IPS DF 6.9 (cell line): ENCODE data around the gene COX4I2.

Source experiments
- DNase-seq: peaks from one replicate; pipeline ENCODE4 v3.0.0-alpha.2; 2013; ENCODE audit warnings: low read depth, low spot score
- H3K27ac ChIP-seq: one replicate; pipeline ENCODE4 v1.5.1; 2013; ENCODE audit warnings: low read length, control low read depth
- H3K27me3 ChIP-seq: 2 replicates; pipeline ENCODE4 v1.6.1; 2013; ENCODE audit warnings: mild to moderate bottlenecking, low read length; ENCODE audit not compliant: control insufficient read depth, insufficient read depth
- H3K36me3 ChIP-seq: 2 replicates; pipeline ENCODE4 v1.6.1; 2013; ENCODE audit warnings: low read length; ENCODE audit not compliant: control insufficient read depth, insufficient read depth
- H3K4me1 ChIP-seq: 2 replicates; pipeline ENCODE4 v1.6.1; 2013; ENCODE audit warnings: low read length; ENCODE audit not compliant: control insufficient read depth, insufficient read depth
- H3K4me3 ChIP-seq: 2 replicates; pipeline ENCODE4 v1.5.1; 2013; ENCODE audit warnings: mild to moderate bottlenecking, low read length
- H3K9me3 ChIP-seq: 2 replicates; pipeline ENCODE4 v1.6.1; 2013; ENCODE audit warnings: low read length, inconsistent platforms; ENCODE audit not compliant: control insufficient read depth, insufficient read depth
- WGBS: extraction: QIAGEN DNeasy Blood & Tissue Kit; methylation state at CpG from one replicate; pipeline ENCODE4 v1.1.7; 2013; ENCODE audit warnings: mixed read lengths, missing lambda C conversion rate; ENCODE audit not compliant: insufficient read length, insufficient coverage; 5-methylcytosine and 5-hydroxymethylcytosine counted together

Gene COX4I2

DNA sequence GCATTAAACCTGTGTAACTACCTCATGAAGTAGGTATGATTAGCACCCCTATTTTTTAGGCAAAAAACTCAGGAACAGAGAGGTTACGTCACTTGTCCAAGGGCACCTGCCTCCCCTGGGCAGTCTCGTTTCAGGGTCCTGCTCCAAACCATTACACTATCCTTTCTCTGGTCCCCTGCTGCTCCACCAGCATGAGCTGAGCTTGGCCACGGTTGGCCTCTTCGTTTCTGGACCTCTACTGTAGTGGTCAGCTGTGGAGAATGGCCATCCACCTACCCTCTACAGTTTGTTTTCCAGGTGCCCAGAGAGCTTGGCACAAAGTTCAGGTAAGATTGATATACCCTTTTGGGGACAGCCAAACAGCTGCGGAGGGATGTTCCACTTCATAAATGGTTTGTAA, 16.8 kb downstream of the COX4I2 start:
- Histone ChIP-seq H3K4me1 (no peaks in the 10 kb centered on the region), H3K27me3 (no peaks in the 10 kb centered on the region), H3K27ac (no peak overlapping the region), H3K36me3 (no peaks in the 10 kb centered on the region), H3K4me3 (no peak overlapping the region), H3K9me3 (no peaks in the 10 kb centered on the region)
- DNase-seq: no peak
- WGBS: no CpG with 5 or more reads among the region's 5 CpGs

DNA sequence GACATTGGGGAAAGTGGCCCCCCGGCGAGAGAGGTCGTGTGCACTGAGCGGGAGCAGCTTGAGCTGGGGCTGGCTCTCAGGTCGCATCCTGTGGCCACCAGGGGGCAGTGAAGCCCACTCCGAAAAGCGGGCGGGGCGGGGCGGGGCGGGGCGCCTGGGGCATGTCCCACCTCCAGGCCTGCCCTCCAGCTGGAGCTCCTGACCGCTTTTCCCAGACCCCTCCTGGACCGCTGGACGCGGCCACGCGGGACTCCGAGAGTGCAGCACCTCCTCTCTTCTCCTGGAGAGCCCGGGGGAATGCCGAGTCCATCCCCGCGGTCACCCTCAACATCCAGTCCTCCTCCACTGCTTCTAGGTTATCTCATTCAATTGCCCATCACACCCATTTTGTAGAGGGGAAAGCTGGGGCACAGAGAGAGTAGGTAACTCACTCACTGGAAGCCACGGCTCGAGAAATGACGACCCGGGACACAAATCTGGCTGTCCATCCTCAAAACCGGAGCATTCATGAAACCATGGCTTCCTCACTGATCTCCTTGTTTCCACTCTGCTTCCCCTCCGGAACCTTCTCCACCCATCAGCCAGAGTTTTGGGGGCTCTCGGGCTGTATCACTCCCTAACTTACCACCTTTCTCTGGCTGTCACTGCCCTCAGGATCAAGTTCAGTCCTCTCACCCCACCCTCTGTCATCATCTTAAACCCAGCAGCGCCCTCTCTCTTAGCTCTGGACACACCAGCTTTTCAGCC, 24.1 kb downstream of the COX4I2 start:
- H3K4me3 ChIP-seq: peak overlapping the region; percentile 36; the same call in 1 of the 2 replicates
- WGBS: no CpG with 5 or more reads among the region's 31 CpGs
- H3K4me1 ChIP-seq: no peaks in the 10 kb centered on the region
- peak; percentile 33 for DNase-seq
- H3K36me3 ChIP-seq: 0 out of 2 replicates have a peak, but pooled peaks cover 2% of the 10 kb centered on the region
- H3K27me3 ChIP-seq: no peaks in the 10 kb centered on the region
- H3K9me3 ChIP-seq: no peaks in the 10 kb centered on the region
- H3K27ac ChIP-seq: no peak overlapping the region

DNA sequence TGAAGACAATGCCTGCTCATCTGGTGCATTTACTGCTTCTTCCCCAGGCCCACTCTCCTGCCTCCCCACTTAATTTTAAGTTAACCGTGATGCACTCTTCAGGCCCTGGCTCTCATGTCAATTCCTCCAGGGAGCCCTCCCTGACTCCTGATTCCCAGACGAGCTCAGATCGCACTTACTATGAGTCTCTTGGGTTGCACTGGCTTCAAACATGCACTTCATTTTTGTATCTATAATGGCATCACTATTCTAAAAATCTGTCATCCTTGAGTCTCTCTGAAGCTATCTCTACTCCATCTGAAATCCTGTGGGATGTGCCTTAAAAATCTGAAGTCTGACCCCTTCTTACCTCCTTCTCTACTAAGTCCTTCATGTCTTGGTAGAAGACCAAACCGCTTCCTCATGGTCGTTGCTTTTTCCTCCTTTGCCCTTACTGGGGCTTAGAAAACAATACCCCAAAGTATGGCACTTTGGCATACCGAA, 24.7 kb downstream of the COX4I2 start:
- Histone ChIP-seq H3K36me3 (0 out of 2 replicates have a peak, but pooled peaks cover 2% of the 10 kb centered on the region), H3K4me1 (no peaks in the 10 kb centered on the region), H3K9me3 (no peaks in the 10 kb centered on the region), H3K27ac (no peak overlapping the region), H3K4me3 (no peak overlapping the region), H3K27me3 (no peaks in the 10 kb centered on the region)
- no CpG with 5 or more reads among the region's 6 CpGs for WGBS
- DNase-seq: no peak

DNA sequence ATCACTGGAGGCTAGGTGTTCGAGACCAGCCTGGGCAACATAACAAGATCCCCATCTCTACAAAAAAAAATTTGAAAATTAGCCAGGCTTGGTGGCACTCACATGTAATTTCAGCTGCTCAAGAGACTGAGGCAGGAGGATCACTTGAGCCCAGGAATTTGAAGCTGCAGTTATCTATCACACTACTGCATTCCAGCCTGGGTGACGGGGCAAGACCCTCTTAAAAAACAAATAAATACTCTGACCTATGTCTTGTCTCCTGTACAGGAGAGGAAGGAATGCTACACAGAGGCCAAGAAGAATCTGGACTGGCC, 25.8 kb downstream of the COX4I2 start:
- no peaks in the 10 kb centered on the region for H3K27me3 ChIP-seq
- H3K9me3 ChIP-seq: no peaks in the 10 kb centered on the region
- 0 out of 2 replicates have a peak, but pooled peaks cover 2% of the 10 kb centered on the region for H3K36me3 ChIP-seq
- H3K4me1 ChIP-seq: no peaks in the 10 kb centered on the region
- no peak overlapping the region for H3K27ac ChIP-seq
- no peak for DNase-seq
- no CpG with 5 or more reads among the region's 2 CpGs for WGBS
- no peak overlapping the region for H3K4me3 ChIP-seq

DNA sequence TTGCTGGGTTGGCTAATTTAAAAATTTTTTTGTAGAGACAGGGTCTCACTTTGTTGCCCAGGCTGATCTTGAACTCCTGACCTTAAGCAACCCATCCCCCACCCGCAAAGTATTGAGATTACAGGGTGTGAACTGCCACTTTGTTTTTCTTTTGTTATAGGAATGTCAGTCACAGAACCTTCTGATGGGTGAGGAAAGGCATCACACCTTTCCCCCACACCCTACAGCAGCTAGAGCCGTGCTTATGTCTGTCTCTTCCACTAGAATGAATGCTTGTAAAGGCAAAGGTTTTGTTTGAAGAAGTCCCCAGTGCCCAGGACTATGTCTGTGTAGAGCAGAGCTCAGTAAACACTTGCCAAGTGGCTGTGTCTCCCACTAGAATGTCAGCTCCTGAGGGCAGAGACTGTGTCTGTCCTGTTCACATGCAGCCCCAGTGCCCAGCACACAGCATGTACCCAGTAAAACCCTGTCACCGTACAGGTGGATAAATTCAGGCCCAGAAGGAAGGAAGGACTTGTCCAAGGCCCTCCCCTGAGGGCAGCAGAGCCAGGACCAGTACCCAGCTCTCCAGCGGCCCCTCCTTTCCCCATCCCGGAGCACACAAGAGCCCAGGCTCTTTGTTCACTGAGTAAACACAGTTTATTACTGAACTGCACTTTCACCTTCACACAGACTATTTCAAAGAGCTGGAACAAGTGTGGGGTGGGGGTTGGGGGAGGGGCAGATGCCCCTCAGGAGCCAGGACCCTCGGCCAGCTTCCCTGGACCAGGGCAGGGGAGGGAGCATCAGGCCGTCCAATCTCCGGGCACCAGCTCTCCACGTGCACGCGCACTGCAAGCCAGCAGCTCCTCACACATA, 26.4 kb downstream of the COX4I2 start:
- no CpG with 5 or more reads among the region's 11 CpGs for WGBS
- no peak overlapping the region for H3K27ac ChIP-seq

DNA sequence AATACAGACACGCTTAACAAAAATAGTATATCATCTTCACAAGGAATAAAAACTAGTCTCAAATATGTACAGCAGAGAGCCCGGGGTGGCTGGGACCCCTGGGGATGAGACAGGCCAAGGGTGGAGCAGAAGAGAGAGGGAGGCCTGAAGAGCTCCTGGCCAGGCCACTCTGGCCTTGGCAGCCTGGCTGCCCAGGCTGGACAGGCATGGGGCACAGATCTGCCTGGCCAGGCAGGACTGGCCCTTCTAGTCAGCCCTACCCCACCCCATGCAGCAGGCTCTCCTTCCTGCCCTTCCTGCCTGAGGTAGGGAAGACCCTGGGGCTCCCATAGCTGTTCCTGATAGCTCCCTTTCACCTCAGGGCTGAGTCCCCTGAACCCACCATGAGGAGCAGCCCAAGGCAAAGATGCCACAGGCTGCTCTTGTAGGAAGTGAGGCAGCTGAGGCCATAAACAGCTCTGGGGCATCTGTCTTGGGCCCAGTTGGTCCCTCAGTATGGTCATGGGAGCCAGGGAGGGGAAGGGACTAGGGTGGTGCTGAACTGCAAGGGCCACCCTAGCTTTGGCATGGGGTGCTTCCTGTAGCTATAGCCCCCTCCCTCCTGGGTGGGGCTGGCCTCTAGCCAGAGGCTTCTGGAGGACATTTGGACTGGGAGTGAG, 27.1 kb downstream of the COX4I2 start:
- Histone ChIP-seq H3K27ac (no peak overlapping the region), H3K36me3 (0 out of 2 replicates have a peak, but pooled peaks cover 2% of the 10 kb centered on the region), H3K4me3 (no peak overlapping the region), H3K9me3 (no peaks in the 10 kb centered on the region), H3K4me1 (no peaks in the 10 kb centered on the region), H3K27me3 (no peaks in the 10 kb centered on the region)
- DNase-seq: no peak
- no CpG with 5 or more reads among the region's 2 CpGs for WGBS

More for the DNA sequence above, 26.4 kb downstream of the COX4I2 start:
- no peaks in the 10 kb centered on the region for H3K4me1 ChIP-seq
- no peaks in the 10 kb centered on the region for H3K27me3 ChIP-seq
- H3K36me3 ChIP-seq: 0 out of 2 replicates have a peak, but pooled peaks cover 2% of the 10 kb centered on the region
- no peak overlapping the region for H3K4me3 ChIP-seq
- no peaks in the 10 kb centered on the region for H3K9me3 ChIP-seq
- no peak for DNase-seq

DNA sequence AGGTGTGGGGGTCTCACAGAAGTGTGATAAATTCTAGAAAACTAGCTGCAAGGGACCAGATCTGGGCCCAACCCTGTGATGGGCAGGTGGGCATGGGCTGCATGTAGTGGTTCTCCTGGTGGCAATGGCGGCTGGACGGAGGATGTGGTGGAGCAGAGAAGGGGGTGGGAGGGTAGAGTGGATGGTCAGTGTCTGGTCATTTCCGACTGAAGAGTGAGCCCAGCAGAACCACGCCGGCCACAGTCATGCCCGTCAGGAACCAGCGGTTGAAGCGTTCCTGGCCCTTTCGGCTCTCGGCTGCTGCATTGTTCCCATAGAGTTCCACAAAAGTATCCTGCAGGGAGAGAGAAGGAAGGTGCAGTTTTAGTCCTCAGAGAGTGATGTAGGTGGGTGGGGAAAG, 28.0 kb downstream of the COX4I2 start:
- no peaks in the 10 kb centered on the region for H3K27me3 ChIP-seq
- H3K4me3 ChIP-seq: no peak overlapping the region
- no peaks in the 10 kb centered on the region for H3K4me1 ChIP-seq
- DNase-seq: no peak
- 0 out of 2 replicates have a peak, but pooled peaks cover 2% of the 10 kb centered on the region for H3K36me3 ChIP-seq
- WGBS: no CpG with 5 or more reads among the region's 10 CpGs
- no peak overlapping the region for H3K27ac ChIP-seq
- H3K9me3 ChIP-seq: no peaks in the 10 kb centered on the region

DNA sequence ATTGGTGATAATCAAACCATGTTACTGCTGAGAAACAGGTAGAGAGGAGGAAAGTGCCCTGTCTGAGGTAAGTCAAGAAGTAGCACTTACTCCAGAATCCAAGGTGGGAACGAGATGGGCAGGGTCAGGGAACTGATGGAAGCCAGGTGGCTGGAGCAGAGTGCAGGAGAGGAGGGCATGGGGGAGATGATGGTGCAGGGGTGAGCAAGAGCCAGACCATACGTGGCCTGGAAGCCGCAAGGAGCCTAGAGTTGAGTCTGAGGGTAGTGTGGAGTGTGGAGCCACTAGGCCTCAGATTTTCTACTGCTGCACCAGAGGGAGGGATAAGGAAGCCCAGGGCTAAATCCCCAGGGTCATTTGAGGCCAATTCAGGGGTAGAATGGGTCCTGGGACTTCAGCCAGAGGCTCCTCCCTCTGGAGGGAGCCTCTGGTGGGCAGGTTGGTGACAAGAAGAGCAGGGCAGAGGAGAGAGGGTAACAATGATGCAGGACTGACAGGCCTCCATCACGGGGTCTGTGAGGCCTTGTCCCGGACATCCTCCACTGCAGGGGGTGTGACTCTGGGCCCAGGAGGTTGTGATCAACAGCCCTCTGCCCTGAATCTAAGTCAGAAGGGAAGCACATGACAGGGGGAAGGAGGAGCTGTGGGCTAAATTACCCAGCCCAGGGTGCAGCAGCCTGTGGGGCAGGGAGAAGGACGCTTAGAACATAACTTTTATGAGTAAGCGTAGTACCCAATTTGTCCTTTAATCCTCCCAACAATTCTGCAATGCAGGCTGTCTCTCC, 28.7 kb downstream of the COX4I2 start:
- no peaks in the 10 kb centered on the region for H3K9me3 ChIP-seq
- no peak overlapping the region for H3K27ac ChIP-seq
- 0 out of 2 replicates have a peak, but pooled peaks cover 2% of the 10 kb centered on the region for H3K36me3 ChIP-seq
- no peaks in the 10 kb centered on the region for H3K4me1 ChIP-seq
- no peaks in the 10 kb centered on the region for H3K27me3 ChIP-seq
- no CpG with 5 or more reads among the region's 7 CpGs for WGBS
- no peak overlapping the region for H3K4me3 ChIP-seq
- no peak for DNase-seq

DNA sequence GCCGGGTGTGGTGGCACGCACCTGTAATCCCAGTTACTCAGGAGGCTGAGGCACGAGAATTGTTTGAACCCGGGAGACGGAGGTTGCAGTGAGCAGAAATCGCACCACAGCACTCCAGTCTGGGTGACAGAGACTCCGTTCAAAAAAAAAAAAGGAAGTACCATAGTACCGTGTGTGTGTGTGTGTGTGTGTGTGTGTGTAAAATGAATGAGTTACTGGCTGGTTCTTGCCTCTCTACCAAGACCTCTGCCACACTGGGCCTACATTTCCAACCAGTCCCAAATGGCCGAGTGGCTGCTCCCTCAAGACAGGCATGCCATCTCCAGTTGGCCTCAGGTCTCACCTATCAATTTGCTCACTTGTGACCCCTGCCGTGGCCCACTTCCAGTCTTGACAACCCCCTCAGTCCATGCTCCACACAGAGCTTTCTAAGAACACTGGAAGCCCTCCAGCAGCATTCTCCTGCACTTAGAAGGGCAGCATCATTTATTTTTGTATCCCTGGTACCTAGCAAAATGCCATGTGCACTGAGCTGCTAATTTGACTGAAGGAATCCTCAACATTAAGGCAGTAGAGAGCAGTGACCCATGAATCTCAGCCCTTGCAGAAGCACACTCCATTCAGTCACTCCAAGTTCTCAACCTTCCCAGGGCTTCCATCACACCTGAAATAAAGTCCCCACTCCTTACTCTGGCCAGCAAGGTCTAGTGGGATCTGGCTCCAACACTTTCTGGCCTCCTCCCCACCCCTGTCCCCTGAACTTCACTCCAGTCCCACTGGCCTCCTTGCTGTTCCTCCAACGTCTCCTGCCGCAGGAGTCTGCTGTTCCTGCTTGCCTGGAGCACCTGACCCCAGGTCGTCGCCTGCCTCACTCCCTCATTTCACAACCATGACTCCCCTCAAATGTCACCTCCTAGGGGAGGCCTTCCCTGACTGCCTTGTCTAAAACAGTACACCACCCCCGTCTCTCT, 29.9 kb downstream of the COX4I2 start:
- Histone ChIP-seq H3K36me3 (0 out of 2 replicates have a peak, but pooled peaks cover 2% of the 10 kb centered on the region), H3K27ac (no peak overlapping the region), H3K9me3 (no peaks in the 10 kb centered on the region)

More for the DNA sequence above, 29.9 kb downstream of the COX4I2 start:
- H3K4me3 ChIP-seq: no peak overlapping the region
- H3K27me3 ChIP-seq: no peaks in the 10 kb centered on the region
- no CpG with 5 or more reads among the region's 15 CpGs for WGBS
- H3K4me1 ChIP-seq: no peaks in the 10 kb centered on the region
- DNase-seq: no peak
